Bronchial epithelial cell (primary cell): ENCODE data around the gene MBLAC2. TPM values are rescaled to one million over a fixed set of nuclear protein-coding genes. Genes with fewer than 3 reads are reported as not detected.

Source experiments
- DNase-seq: peaks from one replicate; pipeline ENCODE4 v3.0.0-alpha.2; 2010; ENCODE audit warnings: low read depth
- FAIRE-seq: peaks from 2 replicates; lab custom pipeline; 2011; peaks lifted over from hg19 to GRCh38; lab: Jason Lieb, UNC
- H3K27me3 ChIP-seq: 2 replicates; pipeline ENCODE4 v1.5.1; 2011; ENCODE audit warnings: low read length; ENCODE audit not compliant: control insufficient read depth, insufficient read depth
- H3K36me3 ChIP-seq: 2 replicates; pipeline ENCODE4 v1.5.1; 2011; ENCODE audit warnings: low read length; ENCODE audit not compliant: control insufficient read depth, insufficient read depth
- H3K4me3 ChIP-seq: 2 replicates; pipeline ENCODE4 v1.5.1; 2011; ENCODE audit warnings: mild to moderate bottlenecking, low read depth, low read length, control low read depth
- CTCF ChIP-seq: IDR thresholded peaks from 2 replicates; pipeline ENCODE4 v1.5.1; 2011; ENCODE audit warnings: mild to moderate bottlenecking, moderate library complexity, low read length, control low read depth, inconsistent platforms; ENCODE audit not compliant: insufficient read depth, severe bottlenecking
- total RNA-seq: library from RNA; depleted of rRNA; stranded (reverse); fragments of >200 nt; gene quantifications from 2 replicates; pipeline ENCODE4 v1.2.1, GENCODE V29; 2014

The MBLAC2 gene
- 3.2 and 4.0 TPM in 2 replicates for total RNA-seq

- peak; percentile 82 for DNase-seq
- FAIRE-seq = no peak
- Histone ChIP-seq H3K4me3 (peak within 1 kb of the TSS; percentile 94), H3K36me3 (no peaks in the 10 kb centered on the region), H3K27me3 (no peaks in the 10 kb centered on the region)
- peak; percentile 66 for TF ChIP-seq CTCF
These were observed at the start of gene MBLAC2, which contains the start of gene POLR3G for GRCh38 chr5:90474235-90475107. MBLAC2 (minus strand) TSS chr5:90474771; CDS start chr5:90474292, 479 bp downstream. POLR3G (plus strand) TSS chr5:90474864; CDS start chr5:90485568, 10,704 bp downstream.

DNA sequence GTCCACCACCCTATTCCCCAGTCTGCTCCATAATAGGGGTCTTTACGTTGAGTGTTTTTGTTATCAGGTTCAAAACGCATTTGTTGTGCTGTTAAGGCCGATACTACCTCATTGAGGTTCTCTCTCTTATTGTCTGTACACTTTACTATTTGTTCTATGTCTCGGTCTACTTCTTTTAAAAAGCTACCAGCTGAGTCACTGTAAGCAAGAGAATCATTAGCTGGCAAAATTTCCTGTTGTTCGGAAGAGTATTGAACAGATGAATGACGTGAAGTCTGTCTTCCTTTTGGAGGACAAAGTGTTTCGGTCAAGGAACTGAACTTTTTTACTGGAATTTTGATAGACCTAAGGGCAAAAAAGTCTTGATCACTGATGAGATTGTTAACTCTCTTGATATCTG lies 44.5 kb upstream of the MBLAC2 start:
- TF ChIP-seq CTCF = no peak

GRCh38 chr5:90518661-90519060 lies 44.1 kb upstream of the MBLAC2 start:
- no peak for TF ChIP-seq CTCF
- FAIRE-seq (no peak), DNase-seq (peak; percentile 71)
- H3K27me3 ChIP-seq = no peaks in the 10 kb centered on the region
- H3K4me3 ChIP-seq = no peak overlapping the region
- H3K36me3 ChIP-seq = peaks cover 5% of the 10 kb centered on the region

More for the DNA sequence above, 44.5 kb upstream of the MBLAC2 start:
- H3K27me3 ChIP-seq = no peaks in the 10 kb centered on the region
- FAIRE-seq (no peak), DNase-seq (peak; percentile 40)
- H3K36me3 ChIP-seq = peaks cover 5% of the 10 kb centered on the region
- no peak overlapping the region for H3K4me3 ChIP-seq

DNA sequence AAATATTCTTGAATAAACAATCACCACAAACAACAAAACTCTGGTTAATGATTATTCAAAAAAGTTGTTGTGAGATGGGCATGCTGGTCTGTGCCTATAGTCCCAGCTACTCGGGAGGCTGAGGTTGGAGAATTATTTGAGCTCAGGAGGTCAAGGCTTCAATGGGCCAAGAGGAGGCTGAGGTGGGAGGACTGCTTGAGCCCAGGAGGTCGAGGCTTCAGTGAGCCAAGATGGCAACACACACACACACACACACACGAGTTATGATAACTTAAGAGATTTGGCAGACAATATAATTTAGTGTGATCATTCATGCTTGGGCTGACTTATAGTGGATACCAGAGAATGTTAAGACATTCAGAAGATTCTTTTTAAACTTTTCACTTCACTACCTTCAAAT lies 39.9 kb upstream of the MBLAC2 start:
- H3K4me3 ChIP-seq = no peak overlapping the region
- no peak for TF ChIP-seq CTCF
- DNase-seq (no peak), FAIRE-seq (no peak)
- no peaks in the 10 kb centered on the region for H3K36me3 ChIP-seq
- H3K27me3 ChIP-seq = no peaks in the 10 kb centered on the region

DNA sequence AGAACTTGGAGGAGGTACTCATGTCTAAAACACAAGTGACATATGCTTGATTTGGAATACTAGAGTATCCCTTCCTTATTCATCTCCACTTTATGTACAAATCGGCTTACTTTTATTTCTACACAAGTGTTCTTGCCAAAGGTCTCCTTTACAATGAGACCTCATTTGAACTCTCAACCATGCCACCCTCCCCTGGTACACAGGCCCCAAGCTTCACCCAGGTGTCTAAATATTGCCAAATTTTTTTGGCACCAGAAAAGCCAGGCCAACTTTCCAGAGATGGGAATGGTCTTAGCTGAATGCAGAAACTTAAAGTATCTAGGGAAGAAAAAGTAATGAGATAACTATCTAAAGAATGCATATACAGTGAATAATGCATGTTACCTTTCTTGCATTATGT lies 35.9 kb upstream of the MBLAC2 start:
- TF ChIP-seq CTCF = no peak
- H3K4me3 ChIP-seq = no peak overlapping the region
- no peak for FAIRE-seq
- DNase-seq = no peak
- H3K27me3 ChIP-seq = no peaks in the 10 kb centered on the region
- H3K36me3 ChIP-seq = no peaks in the 10 kb centered on the region
